Activated T-cell treated with anti-CD3 and anti-CD28 coated beads for 24 hours (primary cell): ENCODE measurements around the gene PPM1B.
A peak's percentile ranks its signal among the peaks of the same experiment; 100 is the strongest.
"Not testable (repeated sequence)": the region's sequence is repeated elsewhere in the genome, so short reads cannot be mapped to it uniquely, and the experiment has no call there.

Experiments used
- DNase-seq: peaks from one replicate; pipeline ENCODE4 v3.0.0-alpha.2; 2020; ENCODE audit warnings: low read depth

Gene PPM1B

GRCh38 chr2:44163777-44164176, 4.9 kb upstream of the PPM1B start:
- DNase-seq = no peak

DNA sequence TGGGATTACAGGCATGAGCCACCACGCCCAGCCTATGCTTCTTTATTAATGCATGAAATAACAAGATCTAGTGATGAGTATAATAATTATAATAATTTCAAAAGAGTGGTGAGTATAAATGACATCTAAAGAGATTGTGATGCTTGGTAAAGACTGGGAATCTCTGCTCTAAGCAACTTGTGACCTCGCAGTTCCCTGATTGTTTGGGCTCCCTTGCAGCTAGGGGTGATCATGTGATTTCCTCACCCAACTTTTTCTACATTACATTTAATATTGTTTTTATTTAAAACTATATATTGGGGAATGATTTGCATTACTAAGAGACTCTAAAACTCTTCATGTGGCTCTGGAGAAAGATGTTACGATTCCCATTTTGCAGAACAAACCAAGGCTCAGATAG, 4.1 kb upstream of the PPM1B start:
- DNase-seq = no peak

DNA sequence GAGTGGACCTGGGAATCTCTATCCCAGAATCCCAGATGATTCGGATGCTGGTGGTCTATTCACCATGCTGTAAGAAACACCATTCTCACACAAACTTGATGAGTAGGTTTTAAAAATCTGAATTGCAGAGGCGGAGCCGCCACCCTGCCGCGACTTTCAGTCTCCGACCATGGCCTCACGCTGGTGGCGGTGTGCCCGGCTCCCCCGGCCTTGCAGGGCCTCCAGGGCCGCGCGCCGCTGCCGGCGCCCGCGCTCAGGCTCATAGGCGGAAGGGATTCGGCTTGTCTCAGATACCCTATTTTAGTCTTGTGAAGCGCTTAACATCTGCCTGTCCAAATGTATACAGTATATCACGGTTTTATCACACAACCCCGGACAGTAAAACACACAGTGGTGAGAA, 2.6 kb upstream of the PPM1B start:
- no peak for DNase-seq

DNA sequence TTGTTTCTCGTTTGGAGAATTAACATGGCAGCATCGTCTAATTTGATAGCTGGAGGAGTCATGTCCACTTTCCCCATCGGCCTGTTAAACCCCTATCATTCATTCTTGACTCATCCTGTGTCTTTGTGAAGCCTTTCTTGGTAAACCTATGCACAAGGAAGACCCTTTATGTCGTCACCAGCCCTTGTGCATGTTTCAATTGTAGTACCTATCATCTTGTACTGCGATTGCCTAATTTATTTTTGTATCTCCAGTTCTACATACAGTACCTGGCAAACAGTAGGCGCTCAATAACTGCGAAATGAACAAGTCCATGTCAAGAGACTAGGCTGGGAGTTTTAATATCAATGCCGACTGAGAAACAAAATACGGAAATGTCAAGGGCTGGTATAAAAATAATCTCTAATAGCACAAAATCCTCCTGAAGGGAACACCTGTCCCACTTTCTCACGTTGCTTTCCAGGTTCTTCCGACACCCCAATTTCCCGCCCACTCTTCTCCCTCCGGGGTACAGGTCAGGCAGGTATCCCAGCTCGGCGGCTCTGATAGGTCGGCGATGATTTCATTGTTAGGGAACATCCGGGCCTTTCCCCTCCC, 1.3 kb upstream of the PPM1B start:
- DNase-seq = no peak

GRCh38 chr2:44167908-44168680, 581 bp upstream of the PPM1B start:
- DNase-seq = peak; percentile 97

DNA sequence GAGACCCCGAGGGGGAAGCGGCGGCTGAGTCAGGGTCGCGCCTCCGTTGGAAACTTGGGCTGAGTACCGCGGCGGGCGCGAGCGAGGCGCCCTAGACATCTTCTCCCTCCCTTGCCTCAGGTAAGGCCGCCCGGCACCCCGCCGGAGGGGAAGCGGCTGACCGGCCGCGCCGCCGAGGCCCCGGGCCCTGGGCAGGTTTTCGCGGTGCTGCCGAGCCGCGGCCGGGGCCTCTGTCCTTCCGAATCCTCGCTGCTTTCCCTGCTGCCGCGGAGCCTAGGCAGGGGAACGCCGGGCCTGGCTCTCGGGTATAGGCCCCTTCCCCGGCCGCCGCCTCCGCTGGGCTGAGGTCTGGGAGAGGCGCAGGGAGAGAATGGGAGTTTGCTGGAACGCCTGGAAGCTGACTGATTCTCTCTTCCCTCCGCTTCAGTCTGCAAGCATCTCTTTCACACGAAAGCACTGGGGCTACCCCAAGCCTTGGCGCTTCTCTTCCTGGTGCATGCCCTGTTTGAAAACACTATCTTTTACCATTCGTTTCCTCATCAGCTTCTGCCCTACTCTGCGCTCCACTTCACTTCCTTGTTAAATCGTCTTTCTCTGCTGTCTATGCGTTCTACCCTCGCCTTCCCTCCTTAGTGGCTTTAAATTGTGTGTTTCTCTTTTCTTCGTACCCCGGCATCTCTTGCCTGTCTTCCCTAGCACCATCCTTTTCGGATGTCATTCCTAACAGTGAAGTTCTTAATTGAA, 652 bp downstream of the PPM1B start:
- peak; percentile 19 for DNase-seq

DNA sequence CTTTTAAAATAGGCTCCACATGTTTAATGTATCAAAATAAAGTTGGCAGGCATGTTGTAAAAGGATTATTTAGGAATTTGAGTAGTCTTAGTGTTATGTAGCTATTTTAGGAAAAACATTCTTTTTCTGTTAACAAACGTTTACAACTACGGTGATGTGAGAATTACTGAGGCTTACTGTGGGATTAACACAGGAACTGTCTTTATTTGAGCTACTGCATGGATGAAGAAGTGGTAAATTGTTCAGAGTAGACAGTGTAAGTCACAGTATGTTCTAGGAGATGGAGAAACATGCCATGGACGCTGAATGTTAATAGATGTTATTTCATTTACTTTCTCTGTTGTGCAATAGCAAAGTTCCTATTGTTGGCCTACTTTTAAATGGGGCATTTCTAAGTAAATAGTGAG, 1.6 kb downstream of the PPM1B start:
- DNase-seq = no peak

- DNase-seq = no peak
These were observed 2.3 kb downstream of the PPM1B start for GRCh38 chr2:44171018-44171417.

- not testable (repeated sequence) for DNase-seq
These were observed 2.8 kb downstream of the PPM1B start for GRCh38 chr2:44171442-44171841.

GRCh38 chr2:44172576-44172975, 3.9 kb downstream of the PPM1B start:
- DNase-seq = no peak

DNA sequence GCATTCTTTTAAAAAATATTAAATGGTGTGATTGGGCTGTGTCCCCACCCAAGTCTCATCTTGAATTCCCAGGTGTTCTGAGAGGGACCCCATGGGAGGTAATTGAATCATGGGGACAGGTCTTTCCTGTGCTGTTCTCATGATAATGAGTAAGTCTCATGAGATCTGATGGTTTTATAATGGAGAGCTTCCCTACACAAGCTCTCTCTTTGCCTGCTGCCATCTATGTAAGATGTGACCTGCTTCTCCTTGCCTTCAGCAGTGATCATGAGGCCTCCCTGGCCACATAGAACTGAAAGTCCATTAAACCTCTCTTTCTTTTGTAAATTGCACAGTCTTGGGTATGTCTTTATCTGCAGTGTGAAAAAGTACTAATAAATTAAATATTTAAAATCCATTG, 10.3 kb downstream of the PPM1B start:
- no peak for DNase-seq

- no peak for DNase-seq
These were observed 13.0 kb downstream of the PPM1B start for GRCh38 chr2:44181648-44182047.

DNA sequence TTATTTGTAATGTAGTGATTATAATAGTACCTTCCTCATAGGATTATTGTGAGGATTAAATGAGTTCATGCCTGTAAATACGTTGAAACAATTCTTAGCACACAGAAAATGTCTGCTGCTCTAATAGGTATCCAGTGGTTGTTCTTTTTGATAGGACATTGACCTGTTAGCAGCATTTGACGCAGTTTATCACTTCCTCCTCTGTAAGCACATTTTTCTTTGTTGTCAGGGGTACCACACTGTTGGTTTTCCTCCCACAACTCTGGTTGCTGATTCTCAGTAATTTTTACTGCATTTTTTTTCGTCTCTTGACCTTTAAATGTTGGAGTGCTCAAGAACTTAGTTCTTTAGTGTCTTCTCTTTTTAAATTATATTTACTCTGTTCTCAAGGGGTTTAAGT, 15.4 kb downstream of the PPM1B start:
- DNase-seq = no peak

DNA sequence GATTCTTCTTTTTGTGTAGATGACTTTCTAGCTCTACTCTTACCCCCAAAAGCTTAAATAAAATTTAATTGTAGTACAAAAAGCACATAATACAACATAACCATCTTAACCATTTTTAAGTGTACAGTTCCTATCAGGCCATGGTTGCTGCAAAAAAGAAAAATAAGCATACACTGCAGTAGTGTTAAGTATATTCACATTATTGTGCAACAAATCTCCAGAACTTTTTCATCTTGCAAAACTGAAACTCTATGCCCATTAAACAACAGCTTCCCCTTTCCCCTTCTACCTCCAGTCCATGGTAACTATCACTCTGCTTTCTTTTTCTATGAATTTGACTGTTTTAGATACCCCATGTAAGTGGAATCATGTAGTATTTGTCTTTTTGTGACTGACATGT, 18.1 kb downstream of the PPM1B start:
- DNase-seq = no peak

- DNase-seq = no peak
These were observed 18.6 kb downstream of the PPM1B start for GRCh38 chr2:44187251-44187650.

DNA sequence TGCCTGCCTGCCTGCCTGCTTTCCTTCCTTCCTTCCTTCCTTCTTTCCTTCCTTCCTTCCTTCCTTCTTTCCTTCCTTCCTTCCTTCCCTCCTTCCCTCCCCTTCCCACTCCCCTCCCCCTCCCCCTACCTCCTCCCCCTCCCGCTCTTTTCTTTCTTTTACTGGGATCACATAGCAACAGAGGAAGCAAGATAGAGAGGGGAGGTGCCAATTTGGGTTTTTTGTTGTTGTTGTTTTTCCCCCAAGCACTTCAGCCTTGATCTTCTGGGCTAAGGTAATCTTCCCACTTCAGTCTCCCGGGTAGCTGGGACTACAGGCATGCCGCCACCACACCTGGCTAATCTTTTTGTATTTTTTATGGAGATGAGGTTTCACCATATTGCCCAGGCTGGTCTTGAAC, 20.0 kb downstream of the PPM1B start:
- no peak for DNase-seq

DNA sequence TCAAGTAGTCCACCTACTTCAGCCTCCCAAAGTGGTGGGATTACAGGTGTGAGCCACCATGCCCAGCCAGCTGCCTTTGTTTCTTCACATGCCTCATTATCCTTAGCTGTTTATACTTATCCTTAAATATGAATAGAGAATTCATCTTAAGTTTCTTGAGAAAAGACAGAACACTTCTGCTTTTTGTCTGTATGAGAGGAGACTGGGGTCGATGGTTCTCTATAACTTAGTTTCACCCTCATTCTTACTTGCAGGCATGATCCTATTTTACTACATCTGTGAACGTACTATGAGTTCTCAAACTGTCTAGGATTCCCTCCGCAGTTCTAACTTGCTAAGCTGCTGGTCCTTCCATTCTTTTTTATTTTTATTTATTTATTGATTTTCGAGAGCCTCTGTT, 20.4 kb downstream of the PPM1B start:
- no peak for DNase-seq

DNA sequence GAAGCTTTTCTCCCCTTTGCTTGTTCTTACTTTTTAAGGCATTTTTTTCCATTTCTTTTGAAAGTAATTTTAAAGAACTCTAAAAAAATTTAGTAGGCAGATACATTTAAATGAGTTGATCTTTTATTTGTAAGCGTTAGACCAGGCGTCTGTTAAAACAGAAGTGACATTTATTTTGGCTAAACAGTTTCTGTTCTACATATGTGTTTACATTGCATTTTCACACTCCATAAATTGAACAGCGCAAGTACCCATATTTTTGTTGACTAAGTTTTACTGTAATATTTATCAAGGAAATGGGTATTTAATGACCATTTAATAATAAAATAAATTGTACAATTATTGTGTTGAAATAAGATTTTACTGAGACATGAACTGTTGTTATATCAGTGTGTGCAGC, 21.9 kb downstream of the PPM1B start:
- DNase-seq = no peak

- no peak for DNase-seq
These were observed 23.1 kb downstream of the PPM1B start for GRCh38 chr2:44191739-44192138.

DNA sequence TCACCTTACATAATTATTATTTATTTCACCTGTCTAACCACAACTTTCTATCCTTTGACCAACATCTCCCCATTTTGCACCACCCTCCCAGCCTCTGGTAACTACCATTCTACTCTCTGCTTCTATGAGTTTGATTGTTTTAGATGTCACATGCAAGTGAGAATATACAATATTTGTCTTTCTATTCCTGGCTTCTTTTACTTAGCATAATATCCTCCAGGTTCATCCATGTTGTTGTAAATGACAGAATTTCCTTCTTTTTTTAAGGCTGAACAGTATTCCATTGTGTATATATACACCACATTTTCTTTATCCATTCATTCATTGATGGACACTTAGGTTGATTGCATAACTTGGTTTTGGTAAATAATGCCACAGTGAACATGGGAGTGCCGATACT, 24.0 kb downstream of the PPM1B start:
- DNase-seq = no peak

DNA sequence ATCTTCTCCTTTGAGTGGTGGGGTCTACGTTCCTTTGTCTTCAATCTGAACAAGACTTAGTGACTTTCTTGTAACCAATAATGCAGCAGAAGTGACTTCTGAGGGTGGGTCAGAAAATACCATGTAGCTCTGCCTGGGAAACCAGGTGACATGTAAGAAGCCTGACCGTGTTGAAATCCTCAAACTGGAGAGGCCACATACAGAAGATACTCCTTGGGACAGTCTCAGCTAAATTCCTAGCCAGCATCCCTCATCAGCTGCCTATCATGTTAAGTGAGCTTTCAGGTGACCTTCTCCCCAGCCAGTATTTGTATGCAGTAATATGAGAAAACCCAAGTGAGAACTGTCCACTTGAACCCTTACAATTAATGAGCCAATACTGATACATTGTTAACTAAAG, 27.0 kb downstream of the PPM1B start:
- DNase-seq = no peak

- no peak for DNase-seq
These were observed 29.1 kb downstream of the PPM1B start for GRCh38 chr2:44197816-44198215.

GRCh38 chr2:44200011-44200410, 31.3 kb downstream of the PPM1B start:
- DNase-seq = no peak
